Measurements from ENCODE around the gene TSC2. TPM values are rescaled to one million over a fixed set of nuclear protein-coding genes. Genes with fewer than 3 reads are reported as not detected.

The TSC2 gene
- 30.8 and 63.1 TPM in 2 replicates for total RNA-seq

GRCh38 chr16:2047330-2048115, at the start of gene TSC2, which contains the start of gene NTHL1:
Gene TSC2, plus strand, starts transcription at chr16:2047985. Its CDS starts 631 bp downstream, at chr16:2048616.
Gene NTHL1, minus strand, starts transcription at chr16:2047834. Its CDS starts 11 bp downstream, at chr16:2047823.

GRCh38 chr16:2009791-2010510, 37.8 kb upstream of the TSC2 start, which contains the start of gene ZNF598:
Gene ZNF598, minus strand, starts transcription at chr16:2009821.

GRCh38 chr16:2019518-2019920, 28.3 kb upstream of the TSC2 start, which contains the start of gene NPW:
Gene NPW, plus strand, starts transcription at chr16:2019785.

GRCh38 chr16:2026461-2027023, 21.2 kb upstream of the TSC2 start, which contains the start of gene NHERF2:
Gene NHERF2, plus strand, starts transcription at chr16:2026902. Its CDS starts 104 bp downstream, at chr16:2027006.

GRCh38 chr16:2135770-2136490, 88.1 kb downstream of the TSC2 start, which contains the start of gene PKD1:
Gene PKD1, minus strand, starts transcription at chr16:2135898. Its CDS starts 209 bp downstream, at chr16:2135689.

Other genes with a start within 250 kb of the TSC2 start
- gene HAGH, start 221.2 kb upstream of the TSC2 start, total RNA-seq = 42.4 and 58.0 TPM in 2 replicates
- gene FAHD1, start 220.8 kb upstream of the TSC2 start, total RNA-seq = 34.7 and 39.8 TPM in 2 replicates
- not detected in 2 replicates for gene MEIOB, start 175.8 kb upstream of the TSC2 start, total RNA-seq
- not detected in 2 replicates for gene HS3ST6, start 129.6 kb upstream of the TSC2 start, total RNA-seq
- gene MSRB1, start 104.8 kb upstream of the TSC2 start, total RNA-seq = 9.2 and 16.8 TPM in 2 replicates
- not detected in 2 replicates for gene RPL3L, start 93.3 kb upstream of the TSC2 start, total RNA-seq
- gene NDUFB10, start 88.4 kb upstream of the TSC2 start, total RNA-seq = 270 and 328 TPM in 2 replicates
- gene RPS2, start 83.2 kb upstream of the TSC2 start, total RNA-seq = 3,471 and 3,533 TPM in 2 replicates
- not detected in 2 replicates for gene RNF151, start 81.1 kb upstream of the TSC2 start, total RNA-seq
- gene TBL3, start 75.9 kb upstream of the TSC2 start, total RNA-seq = 59.4 and 66.3 TPM in 2 replicates
- not detected in 2 replicates for gene NOXO1, start 66.5 kb upstream of the TSC2 start, total RNA-seq
- gene GFER, start 63.8 kb upstream of the TSC2 start, total RNA-seq = 40.2 and 41.8 TPM in 2 replicates
- 1.1 and 4.6 TPM in 2 replicates for gene SYNGR3, start 58.0 kb upstream of the TSC2 start, total RNA-seq
- gene ZNF598, start 38.2 kb upstream of the TSC2 start, total RNA-seq = 41.8 and 43.2 TPM in 2 replicates
- 1.4 and 4.3 TPM in 2 replicates for gene NPW, start 28.2 kb upstream of the TSC2 start, total RNA-seq
- gene NHERF2, start 21.1 kb upstream of the TSC2 start, total RNA-seq = 62.9 and 94.0 TPM in 2 replicates
- 27.6 and 51.3 TPM in 2 replicates for gene NTHL1, start 151 bp upstream of the TSC2 start, total RNA-seq
- gene PKD1, start 87.9 kb downstream of the TSC2 start, total RNA-seq = 109 and 147 TPM in 2 replicates
- gene RAB26, start 100.6 kb downstream of the TSC2 start, total RNA-seq = 1.4 and 2.3 TPM in 2 replicates
- gene TRAF7, start 107.8 kb downstream of the TSC2 start, total RNA-seq = 84.5 and 106 TPM in 2 replicates
- 0.18 TPM in 1 of 2 replicates, not detected in the other for gene CASKIN1, start 148.6 kb downstream of the TSC2 start, total RNA-seq
- 42.9 and 54.2 TPM in 2 replicates for gene MLST8, start 157.5 kb downstream of the TSC2 start, total RNA-seq
- under 0.01 and 2.3 TPM in 2 replicates for gene BRICD5, start 162.9 kb downstream of the TSC2 start, total RNA-seq
- gene PGP, start 166.9 kb downstream of the TSC2 start, total RNA-seq = 25.7 and 29.1 TPM in 2 replicates
- 24.5 and 26.2 TPM in 2 replicates for gene E4F1, start 175.6 kb downstream of the TSC2 start, total RNA-seq
- 0.18 and 5.5 TPM in 2 replicates for gene DNASE1L2, start 188.5 kb downstream of the TSC2 start, total RNA-seq
- 51.6 and 62.3 TPM in 2 replicates for gene ECI1, start 203.6 kb downstream of the TSC2 start, total RNA-seq
- gene RNPS1, start 220.1 kb downstream of the TSC2 start, total RNA-seq = 136 and 148 TPM in 2 replicates